Suppressor macrophage (primary cell): Measurements from ENCODE around the gene KCNC4.
A peak's percentile ranks its signal among the peaks of the same experiment; 100 is the strongest.

Experiments
- DNase-seq, 4 experiments: peaks; one replicate each; pipeline ENCODE4 v3.0.0-alpha.2; 2020 to 2022

The KCNC4 gene

GRCh38 chr1:110212169-110213142 lies 2.3 kb downstream of the KCNC4 start:
- no peak for DNase-seq

- no peak for DNase-seq
These were observed 3.0 kb downstream of the KCNC4 start for GRCh38 chr1:110213143-110213540.

- peak in 1 of 4 experiments; percentile 5 for DNase-seq
These were observed 4.6 kb downstream of the KCNC4 start for GRCh38 chr1:110214454-110215404.

- DNase-seq = no peak
These were observed 5.8 kb downstream of the KCNC4 start for GRCh38 chr1:110215621-110216515.

- no peak for DNase-seq
These were observed 6.8 kb downstream of the KCNC4 start for GRCh38 chr1:110216844-110217444.

GRCh38 chr1:110218137-110218536 lies 8.0 kb downstream of the KCNC4 start:
- DNase-seq = no peak

- no peak for DNase-seq
These were observed 8.6 kb downstream of the KCNC4 start for GRCh38 chr1:110218739-110219138.

GRCh38 chr1:110220324-110220723 lies 10.2 kb downstream of the KCNC4 start:
- no peak for DNase-seq

GRCh38 chr1:110221119-110221518 lies 11.0 kb downstream of the KCNC4 start:
- no peak for DNase-seq

- no peak for DNase-seq
These were observed 13.0 kb downstream of the KCNC4 start for GRCh38 chr1:110223127-110223526.

- DNase-seq = no peak
These were observed 13.5 kb downstream of the KCNC4 start for GRCh38 chr1:110223581-110223980.

GRCh38 chr1:110224240-110224995 lies 14.3 kb downstream of the KCNC4 start:
- DNase-seq = no peak

GRCh38 chr1:110225212-110225611 lies 15.1 kb downstream of the KCNC4 start:
- no peak for DNase-seq

- no peak for DNase-seq
These were observed 15.8 kb downstream of the KCNC4 start for GRCh38 chr1:110225756-110226404.

- no peak for DNase-seq
These were observed 17.7 kb downstream of the KCNC4 start for GRCh38 chr1:110227774-110228173.

GRCh38 chr1:110228381-110228780 lies 18.3 kb downstream of the KCNC4 start:
- DNase-seq = no peak

- DNase-seq = no peak
These were observed 18.8 kb downstream of the KCNC4 start for GRCh38 chr1:110228869-110229268.

- no peak for DNase-seq
These were observed 19.4 kb downstream of the KCNC4 start for GRCh38 chr1:110229348-110230001.

GRCh38 chr1:110230381-110231199 lies 20.5 kb downstream of the KCNC4 start:
- no peak for DNase-seq
